Immature natural killer cell (primary cell): ENCODE measurements around the gene FAT4. TPM values are rescaled to one million over a fixed set of nuclear protein-coding genes. Genes with fewer than 3 reads are reported as not detected.

Experiments used
- DNase-seq, 3 donors: peaks; one replicate each; pipeline ENCODE4 v3.0.0; 2022; ENCODE audit warnings: mixed read lengths in 1 of 3
- H3K27ac Mint-ChIP-seq, 6 donors: one replicate each; pipeline ENCODE4 v1.8.0; 2020; ENCODE audit warnings: mixed read lengths in 6 of 6, mild to moderate bottlenecking in 5 of 6, inconsistent platforms in 4 of 6, moderate library complexity in 3 of 6
- H3K27me3 Mint-ChIP-seq, 3 donors: one replicate each; pipeline ENCODE4 v1.8.0; 2020 to 2021; ENCODE audit warnings: low read depth in 3 of 3, mild to moderate bottlenecking in 3 of 3, mixed read lengths in 3 of 3, moderate library complexity in 3 of 3, inconsistent platforms in 1 of 3
- H3K36me3 Mint-ChIP-seq, 3 donors: one replicate each; pipeline ENCODE4 v1.8.0; 2020; ENCODE audit warnings: mixed read lengths in 3 of 3, inconsistent platforms in 2 of 3, mild to moderate bottlenecking in 2 of 3
- H3K4me1 Mint-ChIP-seq, 2 donors: one replicate each; pipeline ENCODE4 v1.8.0; 2020; ENCODE audit warnings: inconsistent platforms in 2 of 2, mild to moderate bottlenecking in 2 of 2, mixed read lengths in 2 of 2, moderate library complexity in 1 of 2
- H3K4me3 Mint-ChIP-seq, 5 donors: one replicate each; pipeline ENCODE4 v1.8.0; 2020; ENCODE audit warnings: mild to moderate bottlenecking in 5 of 5, mixed read lengths in 5 of 5, inconsistent platforms in 3 of 5, moderate library complexity in 3 of 5
- H3K9me3 Mint-ChIP-seq, 6 donors: one replicate each; pipeline ENCODE4 v1.8.0; 2020; ENCODE audit warnings: mild to moderate bottlenecking in 6 of 6, mixed read lengths in 6 of 6, inconsistent platforms in 4 of 6, moderate library complexity in 3 of 6
- polyA plus RNA-seq, 3 donors: library from polyadenylated mRNA; unstranded; fragments of 300-500 nt; fragmentation: Illumina TruSeq; gene quantifications; one replicate each; pipeline ENCODE4 v1.2.3, GENCODE V29; 2021

Gene FAT4
- polyA plus RNA-seq, 3 donors from 2014 or later = 0.32 to 1.4 (median 0.47) TPM

DNA sequence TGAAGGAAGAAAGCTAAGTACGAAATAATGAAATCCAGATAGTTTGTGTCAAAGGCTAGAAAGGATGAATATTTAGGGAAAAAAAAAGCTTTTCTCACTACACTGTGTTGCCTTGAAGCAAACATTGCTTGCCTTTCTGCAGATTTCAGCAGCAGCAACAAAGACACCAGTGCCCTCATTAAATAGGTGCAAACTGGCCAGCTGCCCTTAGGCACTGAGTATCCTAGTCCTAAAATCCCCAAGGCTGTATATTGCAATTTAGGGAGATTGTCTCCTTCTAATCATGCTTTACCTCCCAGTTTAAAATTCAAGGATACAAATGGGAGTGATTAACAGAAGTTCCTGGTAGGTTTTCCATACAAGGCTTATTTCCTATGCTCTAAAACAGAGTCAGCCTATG is 8.6 kb upstream of the FAT4 start:
- no peak overlapping the region for H3K27ac Mint-ChIP-seq
- H3K36me3 Mint-ChIP-seq = no peaks in the 10 kb centered on the region
- no peaks in the 10 kb centered on the region for H3K4me1 Mint-ChIP-seq
- DNase-seq = no peak
- H3K4me3 Mint-ChIP-seq = no peak overlapping the region
- H3K27me3 Mint-ChIP-seq = peaks cover 3 to 11% (median 5%) of the 10 kb centered on the region in 3 donors
- H3K9me3 Mint-ChIP-seq = no peaks in the 10 kb centered on the region

- Mint-ChIP-seq H3K4me1 (no peaks in the 10 kb centered on the region), H3K27me3 (peaks cover 3 to 11% (median 5%) of the 10 kb centered on the region in 3 donors), H3K9me3 (no peaks in the 10 kb centered on the region), H3K36me3 (no peaks in the 10 kb centered on the region), H3K27ac (no peak overlapping the region), H3K4me3 (no peak overlapping the region)
- no peak for DNase-seq
These were observed 8.2 kb upstream of the FAT4 start for GRCh38 chr4:125306533-125306932.

GRCh38 chr4:125311503-125311902 is 3.3 kb upstream of the FAT4 start:
- no peak overlapping the region for H3K4me3 Mint-ChIP-seq
- no peak for DNase-seq
- no peaks in the 10 kb centered on the region for H3K36me3 Mint-ChIP-seq
- H3K27me3 Mint-ChIP-seq = peaks cover 12 to 22% (median 15%) of the 10 kb centered on the region in 3 donors
- no peaks in the 10 kb centered on the region for H3K9me3 Mint-ChIP-seq
- H3K27ac Mint-ChIP-seq = no peak overlapping the region
- peaks cover 21 to 31% of the 10 kb centered on the region in 2 donors for H3K4me1 Mint-ChIP-seq

DNA sequence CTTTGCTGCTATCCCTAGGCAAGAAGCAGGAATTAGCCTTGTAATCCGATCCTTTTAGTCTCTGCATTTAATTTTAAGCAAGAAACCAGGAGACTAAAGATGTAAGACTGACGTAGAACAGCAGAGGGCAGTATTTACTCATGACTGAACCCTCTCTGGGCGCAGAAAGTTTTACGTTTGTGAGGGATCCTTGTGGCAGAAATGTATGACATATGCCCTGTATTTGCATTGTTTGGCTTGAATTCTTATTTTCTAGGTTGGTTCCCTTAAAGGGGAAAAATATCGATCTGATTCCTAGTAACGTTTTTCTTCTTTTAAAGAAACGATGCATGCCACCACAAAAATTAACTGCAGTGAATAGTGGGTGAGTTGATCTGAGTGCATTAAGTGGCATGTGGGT is 1.3 kb upstream of the FAT4 start:
- peak; percentile 65 to 69 (median 67) for DNase-seq
- peak overlapping the region; percentile 67 to 76 (median 73) for H3K4me3 Mint-ChIP-seq
- H3K27me3 Mint-ChIP-seq = peaks cover 10 to 23% (median 15%) of the 10 kb centered on the region in 3 donors
- peak overlapping the region in 5 of 6 donors; percentile 12 to 76 (median 32) for H3K27ac Mint-ChIP-seq
- H3K9me3 Mint-ChIP-seq = no peaks in the 10 kb centered on the region
- H3K36me3 Mint-ChIP-seq = no peaks in the 10 kb centered on the region
- H3K4me1 Mint-ChIP-seq = peaks cover 37 to 50% of the 10 kb centered on the region in 2 donors

DNA sequence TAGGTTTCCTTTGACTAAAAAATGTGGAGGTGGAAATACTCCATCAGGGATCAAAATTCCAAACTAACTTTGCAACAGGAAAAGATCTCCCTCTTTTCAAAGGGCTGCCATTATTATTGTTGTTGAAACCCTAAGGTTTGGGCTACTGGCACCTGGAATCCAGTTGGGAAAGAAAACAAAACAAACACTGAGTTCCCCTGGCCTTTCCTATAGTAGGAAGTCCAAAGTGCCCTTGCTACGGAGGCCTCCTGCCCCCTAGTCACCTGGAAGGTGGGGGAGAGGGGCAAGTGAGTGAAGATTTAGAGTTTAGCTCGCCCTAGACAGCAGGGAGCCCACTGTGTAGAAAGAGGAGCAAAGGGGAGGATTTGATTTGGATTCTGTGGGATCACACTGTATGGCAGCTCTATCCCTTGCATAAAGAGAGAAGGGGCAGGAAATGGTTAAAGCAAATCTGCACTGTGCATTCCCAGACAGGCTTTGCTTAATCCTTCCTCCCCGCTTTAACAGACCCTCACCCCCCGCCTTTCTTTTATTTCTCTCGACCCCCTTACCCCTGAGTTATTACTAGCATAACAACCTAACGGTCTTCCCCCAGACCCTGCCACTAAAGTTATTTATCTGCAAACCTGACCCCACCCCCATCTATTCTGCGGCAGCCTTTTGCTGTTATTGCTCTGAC is 627 bp upstream of the FAT4 start:
- peaks cover 10 to 23% (median 15%) of the 10 kb centered on the region in 3 donors for H3K27me3 Mint-ChIP-seq
- H3K4me3 Mint-ChIP-seq = peak overlapping the region; percentile 93 to 98 (median 96)
- no peaks in the 10 kb centered on the region for H3K9me3 Mint-ChIP-seq
- peak in 2 of 3 donors; percentile 1 to 5 for DNase-seq
- peaks cover 42 to 56% of the 10 kb centered on the region in 2 donors for H3K4me1 Mint-ChIP-seq
- peaks cover 0 to 4% (median 4%) of the 10 kb centered on the region in 3 donors for H3K36me3 Mint-ChIP-seq
- peak overlapping the region; percentile 80 to 94 (median 90) for H3K27ac Mint-ChIP-seq

DNA sequence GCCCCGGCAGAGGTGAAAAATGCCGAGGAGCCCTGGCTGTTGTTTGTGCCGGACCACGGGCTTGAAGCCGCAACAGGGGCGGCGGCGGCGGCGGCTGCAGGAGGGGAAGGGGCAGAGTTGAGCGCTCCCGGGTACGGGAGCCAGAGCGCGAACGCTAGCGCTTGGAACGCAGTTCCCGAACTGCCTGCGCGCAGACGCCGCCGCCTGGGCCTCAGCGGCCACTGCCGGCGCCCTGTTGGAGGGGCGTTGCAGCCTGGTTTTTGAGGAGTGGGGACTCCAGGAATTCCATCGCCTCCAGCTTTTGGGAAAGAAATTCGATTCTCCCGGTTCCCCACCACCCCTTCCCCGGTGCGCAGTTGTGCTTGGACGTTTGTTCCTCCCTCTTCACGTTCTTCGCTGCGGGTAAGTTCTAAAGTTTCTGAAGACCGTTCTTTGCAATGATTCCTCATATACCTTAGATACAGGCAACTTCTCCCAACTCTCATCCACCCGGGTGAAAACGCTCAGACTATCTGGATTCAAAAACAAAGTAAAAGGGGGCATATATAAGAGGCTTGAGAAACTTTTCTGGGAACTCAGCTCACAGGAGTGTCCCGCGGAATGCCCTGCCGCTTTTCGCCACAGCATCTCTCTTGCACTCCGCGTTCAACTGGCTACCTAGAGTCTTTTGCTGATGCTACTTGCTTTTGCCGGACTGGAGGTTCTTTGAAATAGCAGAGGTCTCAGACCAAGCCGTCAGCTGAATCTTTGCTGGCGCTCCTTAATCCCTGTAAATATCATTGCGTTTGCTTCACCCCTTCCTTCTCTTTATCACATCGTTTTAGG is 1.0 kb downstream of the FAT4 start:
- Mint-ChIP-seq H3K27ac (peak overlapping the region; percentile 80 to 94 (median 89)), H3K27me3 (peaks cover 8 to 21% (median 9%) of the 10 kb centered on the region in 3 donors)
- DNase-seq = peak; percentile 23 to 35 (median 33)

GRCh38 chr4:125316401-125316790 is 1.6 kb downstream of the FAT4 start:
- Mint-ChIP-seq H3K36me3 (peaks cover 5 to 14% (median 13%) of the 10 kb centered on the region in 3 donors), H3K4me1 (peaks cover 56 to 79% of the 10 kb centered on the region in 2 donors), H3K27ac (peak overlapping the region; percentile 56 to 89 (median 84)), H3K27me3 (peaks cover 7 to 20% (median 9%) of the 10 kb centered on the region in 3 donors), H3K4me3 (peak overlapping the region; percentile 93 to 98 (median 96)), H3K9me3 (no peaks in the 10 kb centered on the region)
- peak; percentile 19 to 29 (median 25) for DNase-seq

More for the DNA sequence above, 1.0 kb downstream of the FAT4 start:
- Mint-ChIP-seq H3K4me3 (peak overlapping the region; percentile 93 to 98 (median 96)), H3K36me3 (peaks cover 5 to 10% (median 8%) of the 10 kb centered on the region in 3 donors), H3K4me1 (peaks cover 51 to 73% of the 10 kb centered on the region in 2 donors), H3K9me3 (no peaks in the 10 kb centered on the region)

DNA sequence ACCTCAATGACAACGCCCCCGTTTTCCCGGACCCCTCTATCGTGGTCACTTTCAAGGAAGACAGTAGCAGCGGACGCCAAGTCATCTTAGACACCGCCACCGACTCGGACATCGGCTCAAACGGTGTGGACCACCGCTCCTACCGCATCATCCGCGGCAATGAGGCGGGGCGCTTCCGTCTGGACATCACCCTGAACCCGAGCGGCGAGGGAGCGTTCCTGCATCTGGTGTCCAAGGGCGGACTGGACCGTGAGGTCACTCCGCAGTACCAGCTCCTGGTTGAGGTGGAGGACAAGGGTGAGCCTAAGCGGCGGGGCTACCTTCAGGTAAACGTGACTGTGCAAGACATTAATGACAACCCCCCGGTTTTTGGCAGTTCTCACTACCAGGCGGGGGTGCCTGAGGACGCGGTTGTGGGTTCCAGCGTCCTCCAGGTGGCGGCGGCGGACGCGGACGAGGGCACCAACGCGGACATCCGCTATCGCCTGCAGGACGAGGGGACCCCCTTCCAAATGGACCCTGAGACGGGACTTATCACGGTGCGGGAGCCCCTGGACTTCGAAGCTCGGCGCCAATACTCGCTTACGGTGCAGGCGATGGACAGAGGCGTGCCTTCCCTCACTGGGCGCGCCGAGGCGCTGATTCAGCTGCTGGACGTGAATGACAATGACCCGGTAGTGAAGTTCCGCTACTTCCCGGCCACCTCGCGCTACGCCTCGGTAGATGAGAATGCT is 2.2 kb downstream of the FAT4 start:
- H3K27me3 Mint-ChIP-seq = peaks cover 7 to 20% (median 9%) of the 10 kb centered on the region in 3 donors
- H3K27ac Mint-ChIP-seq = peak overlapping the region; percentile 49 to 89 (median 80)
- H3K4me3 Mint-ChIP-seq = peak overlapping the region; percentile 93 to 98 (median 96)

GRCh38 chr4:125317525-125317877 is 2.7 kb downstream of the FAT4 start:
- Mint-ChIP-seq H3K27ac (peak overlapping the region in 5 of 6 donors; percentile 27 to 75 (median 45)), H3K36me3 (peaks cover 5 to 14% (median 13%) of the 10 kb centered on the region in 3 donors), H3K4me1 (peaks cover 65 to 90% of the 10 kb centered on the region in 2 donors), H3K27me3 (peaks cover 7 to 20% (median 9%) of the 10 kb centered on the region in 3 donors), H3K4me3 (peak overlapping the region; percentile 93 to 98 (median 96)), H3K9me3 (no peaks in the 10 kb centered on the region)
- peak; percentile 46 to 50 (median 50) for DNase-seq

More for the DNA sequence above, 2.2 kb downstream of the FAT4 start:
- Mint-ChIP-seq H3K4me1 (peaks cover 60 to 84% of the 10 kb centered on the region in 2 donors), H3K9me3 (no peaks in the 10 kb centered on the region), H3K36me3 (peaks cover 5 to 14% (median 13%) of the 10 kb centered on the region in 3 donors)
- DNase-seq = peak in 1 of 3 donors; percentile 23

GRCh38 chr4:125319311-125319710 is 4.6 kb downstream of the FAT4 start:
- Mint-ChIP-seq H3K27ac (no peak overlapping the region), H3K27me3 (peaks cover 7 to 20% (median 9%) of the 10 kb centered on the region in 3 donors), H3K4me3 (no peak overlapping the region), H3K4me1 (peaks cover 62 to 97% of the 10 kb centered on the region in 2 donors), H3K9me3 (no peaks in the 10 kb centered on the region), H3K36me3 (peaks cover 5 to 16% (median 14%) of the 10 kb centered on the region in 3 donors)
- DNase-seq = no peak

GRCh38 chr4:125321709-125322365 is 7.1 kb downstream of the FAT4 start:
- H3K27ac Mint-ChIP-seq = no peak overlapping the region
- H3K9me3 Mint-ChIP-seq = no peaks in the 10 kb centered on the region
- DNase-seq = no peak
- no peak overlapping the region for H3K4me3 Mint-ChIP-seq
- H3K4me1 Mint-ChIP-seq = peaks cover 47 to 76% of the 10 kb centered on the region in 2 donors
- H3K36me3 Mint-ChIP-seq = peaks cover 5 to 17% (median 14%) of the 10 kb centered on the region in 3 donors
- H3K27me3 Mint-ChIP-seq = no peaks in the 10 kb centered on the region

- DNase-seq = no peak
- Mint-ChIP-seq H3K27me3 (no peaks in the 10 kb centered on the region), H3K4me1 (peaks cover 45 to 77% of the 10 kb centered on the region in 2 donors), H3K27ac (no peak overlapping the region), H3K4me3 (peak overlapping the region in 2 of 5 donors; percentile 18 to 24), H3K9me3 (no peaks in the 10 kb centered on the region), H3K36me3 (peaks cover 5 to 17% (median 14%) of the 10 kb centered on the region in 3 donors)
These were observed 7.6 kb downstream of the FAT4 start for GRCh38 chr4:125322366-125322730.

GRCh38 chr4:125323654-125324053 is 8.9 kb downstream of the FAT4 start:
- Mint-ChIP-seq H3K27ac (no peak overlapping the region), H3K27me3 (no peaks in the 10 kb centered on the region), H3K9me3 (no peaks in the 10 kb centered on the region), H3K4me1 (peaks cover 32 to 64% of the 10 kb centered on the region in 2 donors), H3K4me3 (no peak overlapping the region), H3K36me3 (peaks cover 5 to 17% (median 13%) of the 10 kb centered on the region in 3 donors)
- no peak for DNase-seq
